ENCODE data around the gene OSBPL5.

DNA sequence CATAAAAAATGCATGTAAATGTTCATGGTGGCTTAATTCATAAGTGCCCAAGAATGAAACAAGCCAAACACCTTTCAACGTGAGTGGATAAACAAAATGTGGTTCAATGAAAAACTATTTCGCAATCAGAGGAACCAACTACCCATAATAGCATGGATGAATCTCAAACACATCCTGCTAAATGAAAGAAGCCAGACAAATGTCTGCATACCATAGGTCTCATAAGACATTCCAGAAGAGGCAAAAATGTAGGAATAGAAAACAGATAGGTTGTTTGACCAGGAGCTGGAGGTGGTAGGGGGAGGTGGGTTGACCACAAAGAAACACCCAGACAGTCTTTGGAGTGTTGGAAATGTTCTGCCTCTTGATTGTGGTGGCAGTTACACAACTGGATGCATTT lies 13.2 kb upstream of the OSBPL5 start:
- no peak for TF ChIP-seq POLR2A (IDR thresholded peaks at IDR 0.05; ENCODE audit: low read depth)
- TF ChIP-seq, protein P1, sequence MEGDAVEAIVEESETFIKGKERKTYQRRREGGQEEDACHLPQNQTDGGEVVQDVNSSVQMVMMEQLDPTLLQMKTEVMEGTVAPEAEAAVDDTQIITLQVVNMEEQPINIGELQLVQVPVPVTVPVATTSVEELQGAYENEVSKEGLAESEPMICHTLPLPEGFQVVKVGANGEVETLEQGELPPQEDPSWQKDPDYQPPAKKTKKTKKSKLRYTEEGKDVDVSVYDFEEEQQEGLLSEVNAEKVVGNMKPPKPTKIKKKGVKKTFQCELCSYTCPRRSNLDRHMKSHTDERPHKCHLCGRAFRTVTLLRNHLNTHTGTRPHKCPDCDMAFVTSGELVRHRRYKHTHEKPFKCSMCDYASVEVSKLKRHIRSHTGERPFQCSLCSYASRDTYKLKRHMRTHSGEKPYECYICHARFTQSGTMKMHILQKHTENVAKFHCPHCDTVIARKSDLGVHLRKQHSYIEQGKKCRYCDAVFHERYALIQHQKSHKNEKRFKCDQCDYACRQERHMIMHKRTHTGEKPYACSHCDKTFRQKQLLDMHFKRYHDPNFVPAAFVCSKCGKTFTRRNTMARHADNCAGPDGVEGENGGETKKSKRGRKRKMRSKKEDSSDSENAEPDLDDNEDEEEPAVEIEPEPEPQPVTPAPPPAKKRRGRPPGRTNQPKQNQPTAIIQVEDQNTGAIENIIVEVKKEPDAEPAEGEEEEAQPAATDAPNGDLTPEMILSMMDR (IDR thresholded peaks at IDR 0.05): no peak
